Epithelial cell of esophagus (primary cell): Measurements from ENCODE around the gene ATP5PO.

ENCODE experiments used
- DNase-seq: peaks from one replicate; pipeline ENCODE4 v3.0.0; 2010; ENCODE audit warnings: low read depth
- H3K4me3 ChIP-seq: 2 replicates; pipeline ENCODE4 v1.5.1; 2011; ENCODE audit warnings: mild to moderate bottlenecking, low read length, control low read depth
- CTCF ChIP-seq: IDR thresholded peaks from 2 replicates; pipeline ENCODE4 v1.5.1; 2011; ENCODE audit warnings: low read depth, mild to moderate bottlenecking, low read length, control low read depth, inconsistent platforms; ENCODE audit not compliant: insufficient read depth; ENCODE audit errors: missing control alignments

ATP5PO gene

GRCh38 chr21:33954395-33954794 lies 38.8 kb upstream of the ATP5PO start:
- H3K4me3 ChIP-seq: no peak overlapping the region
- TF ChIP-seq CTCF: no peak
- no peak for DNase-seq

GRCh38 chr21:33951276-33952178 lies 35.9 kb upstream of the ATP5PO start:
- TF ChIP-seq CTCF: no peak
- no peak overlapping the region for H3K4me3 ChIP-seq
- DNase-seq: no peak

- no peak overlapping the region for H3K4me3 ChIP-seq
- DNase-seq: no peak
- TF ChIP-seq CTCF: no peak
Measured at GRCh38 chr21:33950431-33951079, 35.0 kb upstream of the ATP5PO start.

GRCh38 chr21:33949516-33950430 lies 34.2 kb upstream of the ATP5PO start:
- no peak for TF ChIP-seq CTCF
- no peak for DNase-seq
- no peak overlapping the region for H3K4me3 ChIP-seq

- no peak overlapping the region for H3K4me3 ChIP-seq
- no peak for DNase-seq
- TF ChIP-seq CTCF: no peak
Measured at GRCh38 chr21:33948951-33949444, 33.4 kb upstream of the ATP5PO start.

- peak overlapping the region; percentile 9 for H3K4me3 ChIP-seq
- DNase-seq: peak; percentile 75
- no peak for TF ChIP-seq CTCF
Measured at GRCh38 chr21:33948096-33948950, 32.7 kb upstream of the ATP5PO start.
